ENCODE results near the gene GSTO2. TPM values are rescaled to one million over a fixed set of nuclear protein-coding genes. Genes with fewer than 3 reads are reported as not detected.

GSTO2 gene
- total RNA-seq, 1 experiment from 2014 or later = 1.1 TPM

DNA sequence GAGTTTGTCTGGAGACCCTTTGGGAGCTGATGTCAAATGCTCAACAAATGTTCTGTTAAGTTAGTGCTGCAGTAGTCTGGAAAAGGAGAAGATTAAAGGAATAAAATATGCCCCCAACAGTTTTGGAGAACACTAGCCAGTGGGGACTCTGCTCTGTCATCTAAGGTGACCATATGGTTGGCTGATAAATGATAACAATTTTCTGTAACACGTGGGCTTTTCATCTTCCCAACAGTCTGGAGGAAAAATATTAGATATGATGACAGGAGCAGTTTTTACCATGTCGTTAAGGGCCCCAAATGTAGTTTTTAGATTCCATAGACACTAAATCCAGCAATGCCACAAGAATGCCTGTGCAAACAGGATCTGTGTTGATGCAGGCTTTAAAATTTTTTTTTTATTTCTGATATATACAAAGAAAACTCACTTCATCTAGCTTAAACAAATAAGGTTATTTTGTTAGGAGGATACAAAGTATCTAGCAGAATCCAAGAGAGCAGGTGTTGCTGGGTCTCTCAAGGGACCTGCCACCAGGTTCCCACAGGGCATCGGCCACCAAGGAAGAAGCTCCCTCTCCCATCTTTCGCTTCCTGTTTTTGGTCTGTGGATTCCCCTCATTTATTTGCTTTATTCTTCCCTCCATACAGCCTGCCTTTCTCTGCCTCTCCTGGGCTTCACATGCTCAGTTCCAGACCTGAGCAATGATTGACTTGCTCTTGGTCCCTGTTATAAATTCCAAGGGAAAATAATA, 78.5 kb downstream of the GSTO2 start:
- Mint-ChIP-seq H3K4me3 (ENCODE audit: unreplicated experiment) (no peak overlapping the region), H3K27ac (ENCODE audit: unreplicated experiment) (no peak overlapping the region), H3K4me1 (ENCODE audit: low read depth, unreplicated experiment) (no peaks in the 10 kb centered on the region), H3K27me3 (ENCODE audit: insufficient read depth, unreplicated experiment) (peaks cover 4% of the 10 kb centered on the region), H3K36me3 (ENCODE audit: insufficient read depth, unreplicated experiment) (no peaks in the 10 kb centered on the region), H3K9me3 (ENCODE audit: unreplicated experiment) (no peaks in the 10 kb centered on the region)
- POLR2A ChIA-PET = no interaction called here
- Histone ChIP-seq H3K4me3 (ENCODE audit: low read depth, low read length) (no peak overlapping the region), H3K36me3 (ENCODE audit: control insufficient read depth, insufficient read depth, low read length) (no peaks in the 10 kb centered on the region), H3K27me3 (replicated peaks; ENCODE audit: control insufficient read depth, insufficient read depth, low read length) (no peaks in the 10 kb centered on the region), H3K9me3 (no peaks in the 10 kb centered on the region), H3K4me1 (peaks cover 7% of the 10 kb centered on the region; the same call in 1 of the 2 replicates)
- CTCF ChIA-PET = no interaction called here
- no peak for DNase-seq
- TF ChIP-seq, protein P1, sequence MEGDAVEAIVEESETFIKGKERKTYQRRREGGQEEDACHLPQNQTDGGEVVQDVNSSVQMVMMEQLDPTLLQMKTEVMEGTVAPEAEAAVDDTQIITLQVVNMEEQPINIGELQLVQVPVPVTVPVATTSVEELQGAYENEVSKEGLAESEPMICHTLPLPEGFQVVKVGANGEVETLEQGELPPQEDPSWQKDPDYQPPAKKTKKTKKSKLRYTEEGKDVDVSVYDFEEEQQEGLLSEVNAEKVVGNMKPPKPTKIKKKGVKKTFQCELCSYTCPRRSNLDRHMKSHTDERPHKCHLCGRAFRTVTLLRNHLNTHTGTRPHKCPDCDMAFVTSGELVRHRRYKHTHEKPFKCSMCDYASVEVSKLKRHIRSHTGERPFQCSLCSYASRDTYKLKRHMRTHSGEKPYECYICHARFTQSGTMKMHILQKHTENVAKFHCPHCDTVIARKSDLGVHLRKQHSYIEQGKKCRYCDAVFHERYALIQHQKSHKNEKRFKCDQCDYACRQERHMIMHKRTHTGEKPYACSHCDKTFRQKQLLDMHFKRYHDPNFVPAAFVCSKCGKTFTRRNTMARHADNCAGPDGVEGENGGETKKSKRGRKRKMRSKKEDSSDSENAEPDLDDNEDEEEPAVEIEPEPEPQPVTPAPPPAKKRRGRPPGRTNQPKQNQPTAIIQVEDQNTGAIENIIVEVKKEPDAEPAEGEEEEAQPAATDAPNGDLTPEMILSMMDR (IDR thresholded peaks at IDR 0.05; ENCODE audit: insufficient read depth in 1 of 2, low read depth in 1 of 2, low read length in 1 of 2, severe bottlenecking in 1 of 2, unreplicated experiment in 1 of 2) = no peak
- BruUV-seq (replicated peaks) = no TSS peak
- intact Hi-C loops (cut with micrococcal nuclease; ENCODE audit: unreplicated experiment) = no loop called here

DNA sequence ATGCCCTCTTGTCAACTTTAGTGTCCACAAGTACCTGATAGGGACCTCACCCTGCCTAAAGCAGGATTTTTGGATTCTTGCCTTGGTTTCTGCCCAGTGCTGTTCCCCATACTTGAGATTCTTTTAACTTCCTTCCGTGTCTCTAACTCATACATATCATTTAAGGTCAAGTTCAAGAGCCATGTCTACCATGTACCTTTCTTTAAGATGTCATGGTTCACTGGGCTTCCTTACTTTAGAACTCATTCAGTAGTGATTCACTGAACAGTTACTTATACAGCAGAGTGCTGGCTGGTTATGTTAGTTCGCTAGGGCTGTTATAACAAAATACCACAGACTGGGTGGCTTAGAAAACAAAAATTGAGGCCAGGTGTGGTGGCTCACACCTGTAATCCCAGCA, 79.6 kb downstream of the GSTO2 start:
- ChIA-PET POLR2A (no interaction called here), CTCF (no interaction called here)
- no peak for DNase-seq
- Histone ChIP-seq H3K9me3 (no peaks in the 10 kb centered on the region), H3K27me3 (replicated peaks; ENCODE audit: control insufficient read depth, insufficient read depth, low read length) (no peaks in the 10 kb centered on the region), H3K4me1 (peaks cover 7% of the 10 kb centered on the region; the same call in 1 of the 2 replicates), H3K36me3 (ENCODE audit: control insufficient read depth, insufficient read depth, low read length) (no peaks in the 10 kb centered on the region), H3K4me3 (ENCODE audit: low read depth, low read length) (no peak overlapping the region)
- intact Hi-C loops (cut with micrococcal nuclease; ENCODE audit: unreplicated experiment) = no loop called here
- no TSS peak for BruUV-seq (replicated peaks)
- H3K4me3 Mint-ChIP-seq (ENCODE audit: unreplicated experiment) = no peak overlapping the region
- H3K27me3 Mint-ChIP-seq (ENCODE audit: insufficient read depth, unreplicated experiment) = peaks cover 9% of the 10 kb centered on the region
- TF ChIP-seq, protein P1 (IDR thresholded peaks at IDR 0.05; ENCODE audit: insufficient read depth in 1 of 2, low read depth in 1 of 2, low read length in 1 of 2, severe bottlenecking in 1 of 2, unreplicated experiment in 1 of 2) = no peak
- no peaks in the 10 kb centered on the region for H3K36me3 Mint-ChIP-seq (ENCODE audit: insufficient read depth, unreplicated experiment)
- H3K9me3 Mint-ChIP-seq (ENCODE audit: unreplicated experiment) = no peaks in the 10 kb centered on the region
- H3K27ac Mint-ChIP-seq (ENCODE audit: unreplicated experiment) = no peak overlapping the region
- H3K4me1 Mint-ChIP-seq (ENCODE audit: low read depth, unreplicated experiment) = no peaks in the 10 kb centered on the region

DNA sequence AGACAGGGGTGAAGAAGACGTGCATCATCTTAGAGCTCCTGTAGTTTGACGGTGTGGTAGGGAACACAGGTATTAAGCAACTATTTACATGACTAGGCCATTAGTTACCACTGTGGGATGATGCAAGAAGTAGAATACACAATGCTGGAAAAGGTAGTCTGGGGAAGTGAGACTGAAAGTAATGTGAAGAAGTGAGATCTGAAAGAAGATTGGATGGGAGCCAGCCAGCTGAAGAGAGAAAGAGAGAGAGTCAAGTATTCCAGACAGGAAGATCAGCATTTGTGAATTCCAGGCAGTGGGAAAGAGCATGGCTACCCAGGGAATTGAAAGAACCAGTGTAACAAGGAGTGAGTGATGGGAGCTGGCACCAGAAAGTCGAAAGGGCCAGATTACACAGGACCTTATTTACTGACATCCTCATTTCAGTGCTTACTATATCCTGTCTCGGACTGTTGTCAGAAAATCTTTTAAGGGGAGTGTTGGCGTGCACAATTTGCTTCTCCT, 80.7 kb downstream of the GSTO2 start:
- ChIA-PET CTCF (interaction anchor here (0.6 to 2.9 kb wide), 6 partner anchors 10 to 54 kb away, joined by 3 to 9 read pairs (median 3); no protein-coding TSS in a partner anchor), POLR2A (no interaction called here)
- no TSS peak for BruUV-seq (replicated peaks)
- H3K36me3 ChIP-seq (ENCODE audit: control insufficient read depth, insufficient read depth, low read length) = no peaks in the 10 kb centered on the region
- H3K4me3 ChIP-seq (ENCODE audit: low read depth, low read length) = no peak overlapping the region
- no peaks in the 10 kb centered on the region for H3K9me3 Mint-ChIP-seq (ENCODE audit: unreplicated experiment)
- H3K4me1 Mint-ChIP-seq (ENCODE audit: low read depth, unreplicated experiment) = no peaks in the 10 kb centered on the region
- intact Hi-C loops (cut with micrococcal nuclease; ENCODE audit: unreplicated experiment) = loop anchor here (1.0 to 5.0 kb wide), 5 partner anchors 11 to 461 kb away; partner anchors contain the start of gene ITPRIP
- no peaks in the 10 kb centered on the region for H3K36me3 Mint-ChIP-seq (ENCODE audit: insufficient read depth, unreplicated experiment)
- peaks cover 9% of the 10 kb centered on the region for H3K27me3 Mint-ChIP-seq (ENCODE audit: insufficient read depth, unreplicated experiment)
- H3K4me1 ChIP-seq = peaks cover 7% of the 10 kb centered on the region; the same call in 1 of the 2 replicates
- TF ChIP-seq, protein P1 (IDR thresholded peaks at IDR 0.05; ENCODE audit: insufficient read depth in 1 of 2, low read depth in 1 of 2, low read length in 1 of 2, severe bottlenecking in 1 of 2, unreplicated experiment in 1 of 2) = no peak
- no peak overlapping the region for H3K27ac Mint-ChIP-seq (ENCODE audit: unreplicated experiment)
- no peaks in the 10 kb centered on the region for H3K9me3 ChIP-seq
- H3K27me3 ChIP-seq (replicated peaks; ENCODE audit: control insufficient read depth, insufficient read depth, low read length) = no peaks in the 10 kb centered on the region; the same call in 1 of the 2 replicates
- H3K4me3 Mint-ChIP-seq (ENCODE audit: unreplicated experiment) = no peak overlapping the region
- peak in 1 of 2 experiments; percentile 36 for DNase-seq
